ENCODE measurements around the gene HKDC1.

DNA sequence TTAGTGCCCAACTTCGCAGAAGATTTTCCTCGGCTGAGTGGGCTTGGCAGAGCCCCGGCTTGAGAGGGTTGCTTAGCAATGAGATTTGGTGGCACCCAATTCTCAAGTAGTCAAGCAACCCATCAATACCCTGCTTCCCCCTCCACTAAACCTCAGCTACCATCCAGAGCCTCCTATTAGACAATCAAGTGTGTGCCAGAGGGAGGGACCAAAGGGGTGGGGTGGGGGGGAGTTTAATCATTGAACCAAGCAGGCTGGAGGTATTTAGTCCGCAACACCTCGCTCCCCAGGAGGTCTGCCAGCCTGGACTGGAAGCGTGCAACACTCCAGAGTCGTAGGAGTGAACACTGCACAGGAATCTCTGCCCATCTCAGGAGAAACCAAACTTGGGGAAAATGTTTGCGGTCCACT lies at the start of gene HKDC1:
- TF ChIP-seq POLR2A (IDR thresholded peaks at IDR 0.05; ENCODE audit: low read length) (no peak), GATA1 (IDR thresholded peaks at IDR 0.05; ENCODE audit: low read depth, low read length) (no peak)
